Right cardiac atrium (tissue), 5 donors: Measurements from ENCODE around the gene PLEKHA8. TPM values are rescaled to one million over a fixed set of nuclear protein-coding genes. Genes with fewer than 3 reads are reported as not detected.

Experiments used
- ATAC-seq, 2 donors: fragments of 200-7000 bp; cut with Tn5 transposase; one replicate each; pipeline versions ENCODE4 v1.8.0 to v1.9.1; 2020; ENCODE audit warnings: moderate library complexity in 2 of 2, mild to moderate bottlenecking in 1 of 2
- DNase-seq, 3 donors: peaks; one replicate each; pipeline ENCODE4 v3.0.0-alpha.2; 2020
- H3K27ac ChIP-seq: one replicate; pipeline ENCODE4 v1.5.1; 2013; ENCODE audit warnings: mild to moderate bottlenecking, low read length, control low read depth, moderate library complexity
- H3K27me3 ChIP-seq: one replicate; pipeline ENCODE4 v1.6.1; 2013; ENCODE audit not compliant: control insufficient read depth, insufficient read depth
- H3K4me1 ChIP-seq: one replicate; pipeline ENCODE4 v1.6.1; 2013; ENCODE audit warnings: low read length; ENCODE audit not compliant: control insufficient read depth, insufficient read depth
- H3K4me3 ChIP-seq: one replicate; pipeline ENCODE4 v1.5.1; 2013; ENCODE audit warnings: low read length, control low read depth
- H3K9me3 ChIP-seq: one replicate; pipeline ENCODE4 v1.6.1; 2013; ENCODE audit warnings: low read length; ENCODE audit not compliant: control insufficient read depth
- WGBS: extraction: QIAGEN DNeasy Blood & Tissue Kit; methylation state at CpG from one replicate; pipeline ENCODE4 v1.1.7; 2013; 5-methylcytosine and 5-hydroxymethylcytosine counted together
- intact Hi-C, 4 donors: fragments of 100-400 bp; cut with DNase I; formaldehyde crosslinking; loops; one replicate each; pipeline versions ENCODE4 v1.11.0 to v1.14.0; 2022 to 2023
- polyA plus RNA-seq: library from polyadenylated mRNA; stranded (reverse); fragments of 200-250 nt; gene quantifications from one replicate; pipeline ENCODE4 v1.2.3, GENCODE V29; 2013
- total RNA-seq, 4 donors: library from RNA; stranded (reverse); fragmentation: NEBNext Ultra II Directional; extraction: Animal tissue kit (Norgen Biotek cat#: 25700); gene quantifications; one replicate each; pipeline ENCODE4 v1.2.1, GENCODE V29; 2021
- donor health status: healthy with polysubstance abuse.
- donor health status: DM: no; HTN: yes; CAD: no.
- donor health status: DM: no; HTN: no; CAD: no.
- donor health status: DM: no; HTN: yes; CAD: no; lungs with severe emphysema.
- donor health status: DM: yes; HTN: yes; CAD: no.

PLEKHA8 gene
- total and polyA plus RNA-seq, 5 donors = 1.7 to 5.6 (median 4.3) TPM

DNA sequence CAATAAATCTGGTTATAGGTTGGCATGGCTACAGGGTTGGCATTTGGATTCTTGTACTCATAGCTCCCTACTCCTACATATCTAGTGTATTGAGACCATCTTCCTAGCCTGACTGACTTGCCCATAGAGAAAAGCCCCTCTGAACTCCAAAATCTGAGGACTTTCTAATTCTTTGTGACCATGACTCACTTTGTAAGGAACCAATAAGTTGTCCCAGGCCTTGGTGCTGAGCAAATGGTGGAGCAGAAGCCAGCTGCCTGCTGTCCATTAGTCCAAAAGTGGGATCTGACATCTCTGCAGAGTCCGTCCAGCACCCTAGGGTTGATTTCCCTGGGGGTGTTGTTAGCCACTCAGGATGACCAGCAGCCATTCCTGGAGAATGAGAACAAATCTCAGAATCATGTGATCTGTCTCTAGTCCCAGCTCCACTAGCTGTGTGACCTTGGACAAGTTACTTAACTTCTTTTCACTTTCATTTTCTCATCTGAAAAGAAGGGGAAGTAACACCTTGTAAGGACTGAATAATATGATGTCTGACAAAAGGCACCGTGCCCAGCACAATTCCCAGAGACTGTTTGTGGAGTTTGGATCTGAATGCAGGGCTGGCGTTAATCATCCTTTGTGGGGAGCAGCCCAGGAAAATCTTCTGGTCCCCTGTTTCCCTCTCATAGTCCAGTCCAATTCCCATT, 150.7 kb downstream of the PLEKHA8 start:
- Histone ChIP-seq H3K4me1 (peaks cover 10% of the 10 kb centered on the region), H3K4me3 (no peak overlapping the region), H3K27me3 (no peaks in the 10 kb centered on the region), H3K9me3 (no peaks in the 10 kb centered on the region), H3K27ac (no peak overlapping the region)
- WGBS = 68% methylated on average over 3 of the region's 3 CpGs
- DNase-seq (no peak), ATAC-seq (no peak)
- intact Hi-C loops = no loop called here

Other genes starting within 250 kb of the PLEKHA8 start
- 1 to 10 TPM; 1.8 to 4.4 (median 2.6) TPM for gene WIPF3, start 221.9 kb upstream of the PLEKHA8 start, total RNA-seq
- gene WIPF3, start 221.9 kb upstream of the PLEKHA8 start, polyA plus RNA-seq = 2.8 TPM
- gene SCRN1, start 38.6 kb upstream of the PLEKHA8 start, total RNA-seq = 10 to 100 TPM; 28.7 to 30.9 (median 29.4) TPM
- 10.1 TPM for gene SCRN1, start 38.6 kb upstream of the PLEKHA8 start, polyA plus RNA-seq
- gene FKBP14, start 1.7 kb upstream of the PLEKHA8 start, total RNA-seq = 10 to 100 TPM; 11.8 to 23.6 (median 13.8) TPM
- 3.8 TPM for gene FKBP14, start 1.7 kb upstream of the PLEKHA8 start, polyA plus RNA-seq
- gene MTURN, start 106.6 kb downstream of the PLEKHA8 start, total RNA-seq = 10 to 100 TPM; 25.3 to 50.8 (median 33.4) TPM
- gene MTURN, start 106.6 kb downstream of the PLEKHA8 start, polyA plus RNA-seq = 15.0 TPM